Upper lobe of right lung (tissue), 1 donor: ENCODE measurements around the gene PCDHGA9. TPM values are rescaled to one million over a fixed set of nuclear protein-coding genes. Genes with fewer than 3 reads are reported as not detected.

Source experiments
- ATAC-seq: fragments of 200-7000 bp; cut with Tn5 transposase; one replicate; pipeline ENCODE4 v1.9.1; 2020; ENCODE audit warnings: mild to moderate bottlenecking, moderate library complexity
- DNase-seq: peaks from one replicate; pipeline ENCODE4 v3.0.0-alpha.2; 2020
- H3K27ac ChIP-seq: fragments of 200-600 bp; one replicate; pipeline ENCODE4 v1.8.0; 2022
- H3K27me3 ChIP-seq: fragments of 200-600 bp; one replicate; pipeline ENCODE4 v1.8.0; 2022; ENCODE audit warnings: mild to moderate bottlenecking
- H3K36me3 ChIP-seq: fragments of 200-600 bp; one replicate; pipeline ENCODE4 v1.8.0; 2022
- H3K4me1 ChIP-seq: fragments of 200-600 bp; one replicate; pipeline ENCODE4 v1.8.0; 2022
- H3K4me3 ChIP-seq: fragments of 200-600 bp; one replicate; pipeline ENCODE4 v1.8.0; 2022; ENCODE audit warnings: mild to moderate bottlenecking
- H3K9me3 ChIP-seq: fragments of 200-600 bp; one replicate; pipeline ENCODE4 v1.8.0; 2022
- CTCF ChIP-seq: fragments of 200-600 bp; IDR thresholded peaks from one replicate; pipeline ENCODE4 v1.8.0; 2022; ENCODE audit warnings: antibody characterized with exemption
- intact Hi-C: fragments of 100-400 bp; cut with DNase I; formaldehyde crosslinking; loops from one replicate; pipeline ENCODE4 v1.11.0; 2022
- long read RNA-seq: library from polyadenylated mRNA; unstranded; transcript quantifications from one replicate; pipeline ENCODE4 v2.0.0, GENCODE V29; 2021
- total RNA-seq: library from RNA; stranded (reverse); fragmentation: NEBNext Ultra II Directional; extraction: Animal tissue kit (Norgen Biotek cat#: 25700); gene quantifications from one replicate; pipeline ENCODE4 v1.2.1, GENCODE V29; 2021
- donor health status: DM: no; HTN: yes; CAD: no; lungs with severe emphysema.

The PCDHGA9 gene
- 5.4 TPM for total RNA-seq
- long read RNA-seq, full-length matches to known transcripts, result 1 of 1 reads
- long read RNA-seq, partial matches to known transcripts, result 0 of 1 reads
- long read RNA-seq, other reads (novel, unspliced or antisense), result 0 of 1 reads

DNA sequence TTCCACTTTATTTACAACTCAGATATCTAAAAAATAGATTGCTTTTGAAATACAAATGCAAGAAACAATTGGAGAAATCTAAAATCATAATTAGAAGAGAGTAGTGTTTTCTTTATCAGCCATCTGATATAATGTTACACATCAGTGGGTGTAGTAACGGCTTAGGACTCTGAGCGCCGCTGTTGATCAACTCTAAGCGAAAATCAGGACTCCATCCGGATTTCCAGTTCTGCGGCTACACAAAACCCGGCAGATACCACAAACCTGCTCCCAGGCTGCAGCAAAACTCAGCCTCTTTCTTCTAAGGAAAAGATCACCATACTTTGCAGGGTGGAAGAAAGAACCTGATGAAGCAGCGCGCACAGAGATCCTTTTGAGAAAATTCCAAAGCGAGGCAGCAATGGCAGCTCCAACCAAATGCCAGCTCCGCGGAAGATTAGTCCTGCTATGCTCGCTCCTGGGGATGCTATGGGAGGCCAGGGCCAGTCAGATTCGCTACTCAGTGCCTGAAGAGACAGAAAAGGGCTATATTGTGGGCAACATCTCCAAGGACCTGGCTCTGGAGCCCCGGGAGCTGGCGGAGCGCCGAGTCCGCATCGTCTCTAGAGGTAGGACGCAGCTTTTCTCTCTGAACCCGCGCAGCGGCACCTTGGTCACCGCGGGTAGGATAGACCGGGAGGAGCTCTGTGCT, at the start of gene PCDHGA9:
PCDHGA9 (plus strand) TSS at position 226 of the 691 bp plus-strand sequence; CDS start at position 401, 175 bp downstream.
- H3K4me1 ChIP-seq, result no peaks in the 10 kb centered on the region
- intact Hi-C loops, result no loop called here
- H3K4me3 ChIP-seq, result peak within 1 kb of the TSS; percentile 25
- H3K9me3 ChIP-seq, result peaks cover 22% of the 10 kb centered on the region
- no peak within 1 kb of the TSS for H3K27ac ChIP-seq
- no peaks in the 10 kb centered on the region for H3K36me3 ChIP-seq
- ATAC-seq (peak; percentile 64), DNase-seq (no peak)
- peaks cover 7% of the 10 kb centered on the region for H3K27me3 ChIP-seq
- peak; percentile 41 for TF ChIP-seq CTCF

DNA sequence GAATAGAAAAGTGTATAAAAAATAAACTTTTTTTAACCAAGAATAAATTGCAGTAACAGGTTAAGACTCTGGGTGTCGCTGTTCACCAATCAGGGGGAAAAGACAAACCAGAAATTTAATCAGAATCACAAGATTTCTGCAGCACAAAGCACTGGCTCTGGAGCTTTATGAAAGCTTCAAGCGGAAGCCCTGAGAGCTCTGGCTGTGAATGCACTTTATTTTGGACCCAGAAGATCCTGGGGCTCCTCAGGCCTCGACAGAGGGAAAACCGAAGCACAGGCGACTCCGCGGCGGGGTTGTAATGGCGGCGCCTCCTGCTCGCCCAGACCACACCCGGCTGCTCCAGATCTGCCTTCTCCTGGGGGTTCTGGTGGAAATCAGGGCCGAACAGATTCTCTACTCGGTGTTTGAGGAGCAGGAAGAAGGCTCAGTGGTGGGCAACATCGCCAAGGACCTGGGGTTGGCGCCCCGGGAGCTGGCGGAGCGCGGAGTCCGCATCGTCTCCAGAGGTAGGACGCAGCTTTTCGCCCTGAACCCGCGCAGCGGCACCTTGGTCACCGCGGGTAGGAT, 47.6 kb upstream of the PCDHGA9 start, which contains the start of gene PCDHGA4:
PCDHGA4 (plus strand) TSS at position 122 of the 570 bp plus-strand sequence; CDS start at position 209, 87 bp downstream.
- Histone ChIP-seq H3K4me1 (no peaks in the 10 kb centered on the region), H3K36me3 (no peaks in the 10 kb centered on the region), H3K27me3 (peaks cover 5% of the 10 kb centered on the region), H3K9me3 (peaks cover 28% of the 10 kb centered on the region), H3K27ac (no peak within 1 kb of the TSS), H3K4me3 (peak within 1 kb of the TSS; percentile 40)
- intact Hi-C loops, result no loop called here
- TF ChIP-seq CTCF, result peak; percentile 45
- no peak for DNase-seq
- ATAC-seq, result no peak

DNA sequence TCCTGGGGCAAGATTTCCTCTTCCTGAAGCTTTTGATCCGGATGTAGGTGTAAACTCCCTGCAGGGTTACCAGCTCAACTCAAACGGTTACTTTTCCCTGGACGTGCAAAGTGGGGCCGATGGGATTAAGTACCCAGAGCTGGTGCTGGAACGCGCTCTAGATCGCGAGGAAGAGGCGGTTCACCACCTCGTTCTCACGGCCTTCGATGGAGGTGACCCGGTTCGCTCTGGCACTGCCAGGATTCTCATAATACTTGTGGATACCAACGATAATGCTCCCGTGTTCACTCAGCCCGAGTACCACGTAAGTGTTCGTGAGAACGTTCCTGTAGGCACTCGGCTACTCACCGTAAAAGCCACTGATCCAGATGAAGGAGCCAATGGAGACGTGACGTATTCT, 46.9 kb upstream of the PCDHGA9 start:
- Histone ChIP-seq H3K36me3 (no peaks in the 10 kb centered on the region), H3K4me3 (no peak overlapping the region), H3K4me1 (no peaks in the 10 kb centered on the region), H3K27me3 (peaks cover 9% of the 10 kb centered on the region), H3K9me3 (peaks cover 23% of the 10 kb centered on the region), H3K27ac (no peak overlapping the region)
- TF ChIP-seq CTCF, result no peak
- no peak for DNase-seq
- no peak for ATAC-seq
- intact Hi-C loops, result no loop called here

DNA sequence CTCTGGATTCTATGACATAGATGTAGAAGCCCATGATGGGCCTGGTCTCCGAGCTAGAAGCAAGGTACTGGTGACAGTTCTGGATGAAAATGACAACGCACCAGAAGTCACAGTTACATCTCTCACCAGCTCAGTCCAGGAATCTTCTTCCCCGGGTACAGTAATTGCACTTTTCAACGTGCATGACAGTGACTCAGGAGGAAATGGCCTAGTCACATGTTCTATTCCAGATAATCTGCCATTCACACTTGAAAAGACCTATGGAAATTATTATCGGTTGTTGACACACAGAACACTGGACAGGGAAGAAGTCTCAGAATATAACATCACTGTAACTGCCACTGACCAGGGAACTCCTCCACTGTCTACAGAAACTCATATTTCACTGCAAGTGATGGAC, 46.4 kb upstream of the PCDHGA9 start:
- Histone ChIP-seq H3K27me3 (peaks cover 13% of the 10 kb centered on the region), H3K9me3 (peaks cover 20% of the 10 kb centered on the region), H3K27ac (no peak overlapping the region), H3K4me1 (no peaks in the 10 kb centered on the region), H3K36me3 (no peaks in the 10 kb centered on the region), H3K4me3 (no peak overlapping the region)
- ATAC-seq (no peak), DNase-seq (no peak)
- intact Hi-C loops, result no loop called here
- no peak for TF ChIP-seq CTCF

- Histone ChIP-seq H3K27me3 (peaks cover 13% of the 10 kb centered on the region), H3K4me1 (no peaks in the 10 kb centered on the region), H3K9me3 (peaks cover 20% of the 10 kb centered on the region), H3K27ac (no peak overlapping the region), H3K36me3 (no peaks in the 10 kb centered on the region), H3K4me3 (no peak overlapping the region)
- ATAC-seq (no peak), DNase-seq (no peak)
- TF ChIP-seq CTCF, result no peak
- intact Hi-C loops, result no loop called here
Observed at GRCh38 chr5:141356950-141357349, 45.6 kb upstream of the PCDHGA9 start.
